HG03565 (cell line): ENCODE results near the gene STK11.

ENCODE experiments used
- ATAC-seq: cut with Tn5 transposase; IDR thresholded peaks from one replicate; pipeline ENCODE4 v1.9.1; 2021; ENCODE audit warnings: mild to moderate bottlenecking, moderate library complexity; ENCODE audit not compliant: unreplicated experiment

Gene STK11

GRCh38 chr19:1249990-1250436 is 44.4 kb downstream of the STK11 start:
- ATAC-seq, result no peak

- ATAC-seq, result no peak
These were observed 45.1 kb downstream of the STK11 start for GRCh38 chr19:1250437-1251260.

GRCh38 chr19:1251330-1252220 is 46.0 kb downstream of the STK11 start:
- no peak for ATAC-seq

- no peak for ATAC-seq
These were observed 46.7 kb downstream of the STK11 start for GRCh38 chr19:1252221-1252820.

GRCh38 chr19:1252821-1253513 is 47.4 kb downstream of the STK11 start:
- no peak for ATAC-seq

- ATAC-seq, result no peak
These were observed 48.0 kb downstream of the STK11 start for GRCh38 chr19:1253514-1254080.

GRCh38 chr19:1254081-1254527 is 48.5 kb downstream of the STK11 start:
- no peak for ATAC-seq

- ATAC-seq, result no peak
These were observed 49.1 kb downstream of the STK11 start for GRCh38 chr19:1254530-1255185.

GRCh38 chr19:1255186-1256161 is 49.9 kb downstream of the STK11 start:
- no peak for ATAC-seq

GRCh38 chr19:1256646-1257474 is 51.3 kb downstream of the STK11 start:
- no peak for ATAC-seq

GRCh38 chr19:1257475-1258162 is 52.0 kb downstream of the STK11 start:
- no peak for ATAC-seq

- no peak for ATAC-seq
These were observed 52.5 kb downstream of the STK11 start for GRCh38 chr19:1258163-1258492.

GRCh38 chr19:1258707-1259205 is 53.2 kb downstream of the STK11 start:
- ATAC-seq, result no peak

GRCh38 chr19:1259206-1259875 is 53.8 kb downstream of the STK11 start:
- ATAC-seq, result no peak

GRCh38 chr19:1259876-1260748 is 54.5 kb downstream of the STK11 start:
- ATAC-seq, result peak; percentile 7
